Thoracic aorta (tissue), 2 donors: ENCODE measurements around the gene AUTS2. TPM values are rescaled to one million over a fixed set of nuclear protein-coding genes. Genes with fewer than 3 reads are reported as not detected.

Experiments
- ATAC-seq: fragments of 150-250 bp; one replicate; pipeline ENCODE4 v1.8.0; 2017; ENCODE audit warnings: low read depth; ENCODE audit not compliant: insufficient number of reproducible peaks, low FRiP score
- DNase-seq: peaks from one replicate; pipeline ENCODE4 v3.0.0-alpha.2; 2020; ENCODE audit warnings: low spot score
- H3K27ac ChIP-seq, 2 donors: fragments of 200-600 bp; sonication (generic); 1 replicate in 1 of 2; 2 replicates in 1 of 2; pipeline ENCODE4 v1.5.1; 2016; ENCODE audit warnings: mild to moderate bottlenecking in 2 of 2, moderate library complexity in 2 of 2
- H3K27me3 ChIP-seq: fragments of 200-600 bp; sonication (generic); replicated peaks from 2 replicates; pipeline ENCODE4 v1.6.0; 2016; ENCODE audit warnings: mild to moderate bottlenecking; ENCODE audit not compliant: insufficient read depth
- H3K36me3 ChIP-seq: fragments of 200-600 bp; sonication (generic); one replicate; pipeline ENCODE4 v1.5.1; 2016
- H3K4me1 ChIP-seq, 2 donors: fragments of 200-600 bp; sonication (generic); 1 replicate in 1 of 2; 2 replicates in 1 of 2; pipeline versions ENCODE4 v1.5.1 to v1.6.0; 2016; ENCODE audit warnings: low read depth in 2 of 2, mild to moderate bottlenecking in 1 of 2; ENCODE audit not compliant: control insufficient read depth in 1 of 2
- H3K4me3 ChIP-seq: fragments of 200-600 bp; sonication (generic); 2 replicates; pipeline ENCODE4 v1.5.1; 2016; ENCODE audit warnings: mild to moderate bottlenecking
- H3K9me3 ChIP-seq: fragments of 200-600 bp; sonication (generic); 2 replicates; pipeline ENCODE4 v1.5.1; 2016
- total RNA-seq, 2 donors: library from RNA; depleted of rRNA; stranded (reverse); fragments of >200 nt; gene quantifications; one replicate each; pipeline versions ENCODE4 v1.1.0 to v1.2.3, GENCODE V29; 2016
- TF ChIP-seq, protein P1 (sequence below): fragments of 200-600 bp; sonication (generic); IDR thresholded peaks from one replicate; pipeline ENCODE4 v1.5.1; 2019; ENCODE audit warnings: antibody characterized with exemption

Gene AUTS2
- total RNA-seq, 2 donors from 2014 or later: 49.4 to 101 TPM

DNA sequence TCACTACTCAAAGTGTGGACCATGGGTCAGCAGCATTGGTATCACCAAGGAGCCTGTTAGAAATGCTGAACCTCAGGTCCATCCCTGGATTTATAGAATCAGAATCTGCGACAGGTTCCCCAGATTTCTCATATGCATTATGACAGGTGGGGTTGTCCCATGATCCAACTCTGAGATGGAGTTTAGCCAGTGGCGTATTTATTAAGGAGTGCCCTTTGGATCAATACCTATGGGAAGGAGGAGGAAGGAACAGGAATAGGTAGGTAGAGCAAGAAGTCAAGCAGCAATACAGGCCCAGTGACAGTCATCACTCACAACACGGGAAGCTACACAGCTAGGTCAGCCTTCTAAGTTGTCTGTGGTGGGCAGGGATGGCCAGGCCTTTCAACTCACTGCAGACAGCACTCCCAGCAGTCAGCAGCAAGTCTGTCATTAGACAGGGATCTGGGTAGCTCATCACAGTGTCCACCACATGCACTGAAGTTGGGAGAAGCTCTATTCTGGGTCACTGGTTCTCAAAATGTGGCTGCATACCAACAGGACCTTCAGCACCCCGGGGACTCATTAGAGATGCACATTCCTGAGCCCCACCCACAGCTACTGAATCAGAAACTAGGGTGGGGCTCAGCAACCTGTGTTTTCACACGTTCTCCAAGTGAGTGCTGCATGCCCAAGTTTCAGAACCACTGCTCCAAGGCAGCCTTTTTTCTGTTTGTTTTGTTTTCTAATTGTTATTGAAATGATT, 1001.3 kb downstream of the AUTS2 start:
- TF ChIP-seq, protein P1, sequence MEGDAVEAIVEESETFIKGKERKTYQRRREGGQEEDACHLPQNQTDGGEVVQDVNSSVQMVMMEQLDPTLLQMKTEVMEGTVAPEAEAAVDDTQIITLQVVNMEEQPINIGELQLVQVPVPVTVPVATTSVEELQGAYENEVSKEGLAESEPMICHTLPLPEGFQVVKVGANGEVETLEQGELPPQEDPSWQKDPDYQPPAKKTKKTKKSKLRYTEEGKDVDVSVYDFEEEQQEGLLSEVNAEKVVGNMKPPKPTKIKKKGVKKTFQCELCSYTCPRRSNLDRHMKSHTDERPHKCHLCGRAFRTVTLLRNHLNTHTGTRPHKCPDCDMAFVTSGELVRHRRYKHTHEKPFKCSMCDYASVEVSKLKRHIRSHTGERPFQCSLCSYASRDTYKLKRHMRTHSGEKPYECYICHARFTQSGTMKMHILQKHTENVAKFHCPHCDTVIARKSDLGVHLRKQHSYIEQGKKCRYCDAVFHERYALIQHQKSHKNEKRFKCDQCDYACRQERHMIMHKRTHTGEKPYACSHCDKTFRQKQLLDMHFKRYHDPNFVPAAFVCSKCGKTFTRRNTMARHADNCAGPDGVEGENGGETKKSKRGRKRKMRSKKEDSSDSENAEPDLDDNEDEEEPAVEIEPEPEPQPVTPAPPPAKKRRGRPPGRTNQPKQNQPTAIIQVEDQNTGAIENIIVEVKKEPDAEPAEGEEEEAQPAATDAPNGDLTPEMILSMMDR: no peak
- no peak for ATAC-seq
- Histone ChIP-seq H3K4me1 (peaks cover 0 to 2% of the 10 kb centered on the region in 2 donors), H3K27me3 (no peaks in the 10 kb centered on the region), H3K36me3 (no peaks in the 10 kb centered on the region), H3K9me3 (peaks cover 5% of the 10 kb centered on the region), H3K27ac (no peak overlapping the region), H3K4me3 (no peak overlapping the region)
- DNase-seq: no peak

DNA sequence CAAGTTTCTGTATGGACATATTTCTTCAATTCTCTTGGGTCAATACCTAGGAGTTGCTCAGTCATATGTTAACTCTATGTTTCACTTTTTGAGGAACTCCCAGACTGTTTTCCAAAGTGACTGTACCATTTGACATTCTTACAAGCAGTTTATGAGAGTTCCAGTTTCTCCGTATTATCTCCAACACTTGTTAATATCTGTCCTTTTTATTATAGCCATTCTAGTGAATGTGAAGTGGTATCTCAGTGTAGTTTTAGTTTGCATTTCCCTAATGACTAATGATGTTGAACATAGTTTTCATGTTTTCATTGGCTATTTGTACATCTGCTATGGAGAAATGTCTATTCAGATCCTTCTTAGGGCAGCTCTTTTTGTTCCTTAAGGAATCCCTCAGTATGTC, 1002.7 kb downstream of the AUTS2 start:
- ATAC-seq (no peak), DNase-seq (no peak)
- H3K27ac ChIP-seq: no peak overlapping the region
- peaks cover 5% of the 10 kb centered on the region for H3K9me3 ChIP-seq
- no peak overlapping the region for H3K4me3 ChIP-seq
- H3K4me1 ChIP-seq: no peaks in the 10 kb centered on the region
- H3K36me3 ChIP-seq: no peaks in the 10 kb centered on the region
- TF ChIP-seq, protein P1: no peak
- H3K27me3 ChIP-seq: no peaks in the 10 kb centered on the region

- no peaks in the 10 kb centered on the region for H3K36me3 ChIP-seq
- ATAC-seq (no peak), DNase-seq (no peak)
- no peaks in the 10 kb centered on the region for H3K27me3 ChIP-seq
- peaks cover 5% of the 10 kb centered on the region for H3K9me3 ChIP-seq
- H3K27ac ChIP-seq: no peak overlapping the region
- no peak overlapping the region for H3K4me3 ChIP-seq
- TF ChIP-seq, protein P1: no peak
- no peaks in the 10 kb centered on the region for H3K4me1 ChIP-seq
These were observed 1003.8 kb downstream of the AUTS2 start for GRCh38 chr7:70602117-70602516.

- Histone ChIP-seq H3K36me3 (no peaks in the 10 kb centered on the region), H3K27ac (no peak overlapping the region), H3K4me1 (no peaks in the 10 kb centered on the region), H3K27me3 (no peaks in the 10 kb centered on the region), H3K9me3 (no peaks in the 10 kb centered on the region), H3K4me3 (no peak overlapping the region)
- ATAC-seq: no peak
- no peak for DNase-seq
- TF ChIP-seq, protein P1: no peak
These were observed 1009.0 kb downstream of the AUTS2 start for GRCh38 chr7:70607281-70607680.

DNA sequence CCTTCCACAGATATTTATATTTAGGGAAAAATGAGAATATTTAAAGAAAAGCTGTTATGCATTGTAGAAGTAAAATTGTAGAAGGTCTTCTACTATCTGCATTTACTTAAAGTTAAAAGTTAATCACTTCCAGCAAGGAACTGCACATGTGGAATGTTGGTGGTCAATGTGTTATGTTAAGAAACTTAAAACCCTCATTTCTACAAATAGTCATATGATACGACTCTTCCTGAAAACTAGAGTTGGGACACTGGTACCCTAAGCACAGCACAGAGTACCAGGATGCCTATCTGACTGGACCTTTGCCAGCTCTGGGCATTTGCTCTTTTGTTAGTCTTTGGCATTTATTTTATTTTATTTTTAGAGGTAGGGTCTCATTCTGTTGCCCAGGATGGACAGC, 1009.5 kb downstream of the AUTS2 start:
- H3K4me1 ChIP-seq: no peaks in the 10 kb centered on the region
- DNase-seq: no peak
- H3K9me3 ChIP-seq: no peaks in the 10 kb centered on the region

More for the DNA sequence above, 1009.5 kb downstream of the AUTS2 start:
- H3K36me3 ChIP-seq: no peaks in the 10 kb centered on the region
- no peak overlapping the region for H3K27ac ChIP-seq
- ATAC-seq: no peak
- TF ChIP-seq, protein P1: no peak
- H3K27me3 ChIP-seq: no peaks in the 10 kb centered on the region
- no peak overlapping the region for H3K4me3 ChIP-seq
